HFFc6 (cell line): ENCODE results near the gene TIGD6. TPM values are rescaled to one million over a fixed set of nuclear protein-coding genes. Genes with fewer than 3 reads are reported as not detected.

Source experiments
- DNase-seq: peaks from one replicate; pipeline ENCODE4 v3.0.0-alpha.2; 2018
- H3K27ac Mint-ChIP-seq: 2 replicates; pipeline ENCODE4 v1.8.0; 2020; ENCODE audit warnings: mild to moderate bottlenecking, mixed read lengths
- H3K27me3 Mint-ChIP-seq: 2 replicates; pipeline ENCODE4 v1.8.0; 2021; ENCODE audit warnings: mild to moderate bottlenecking, moderate library complexity, mixed read lengths; ENCODE audit not compliant: insufficient read depth
- H3K36me3 Mint-ChIP-seq: 2 replicates; pipeline ENCODE4 v1.8.0; 2021; ENCODE audit warnings: low read depth, mixed read lengths
- H3K4me1 Mint-ChIP-seq: 2 replicates; pipeline ENCODE4 v1.8.0; 2020; ENCODE audit warnings: low read depth, mixed read lengths
- H3K4me3 Mint-ChIP-seq: 2 replicates; pipeline ENCODE4 v1.8.0; 2020; ENCODE audit warnings: mild to moderate bottlenecking, moderate library complexity, mixed read lengths
- H3K9me3 Mint-ChIP-seq: 2 replicates; pipeline ENCODE4 v1.8.0; 2020; ENCODE audit warnings: mild to moderate bottlenecking, mixed read lengths
- CTCF ChIP-seq: fragments of 200-600 bp; sonication (generic); IDR thresholded peaks from 2 replicates; pipeline ENCODE4 v1.5.0; 2021; ENCODE audit warnings: antibody characterized with exemption, mild to moderate bottlenecking
- total RNA-seq, 6 experiments: library from RNA; stranded (reverse); fragmentation: NEBNext Ultra II Directional; extraction: Animal tissue kit (Norgen Biotek cat#: 25700); gene quantifications; 2 replicates in 1 of 6; 3 replicates in 5 of 6; pipeline ENCODE4 v1.2.3, GENCODE V29; 2021

The TIGD6 gene
- total RNA-seq, 6 experiments from 2014 or later, result 6.6 to 7.5 (median 7.2) TPM

DNA sequence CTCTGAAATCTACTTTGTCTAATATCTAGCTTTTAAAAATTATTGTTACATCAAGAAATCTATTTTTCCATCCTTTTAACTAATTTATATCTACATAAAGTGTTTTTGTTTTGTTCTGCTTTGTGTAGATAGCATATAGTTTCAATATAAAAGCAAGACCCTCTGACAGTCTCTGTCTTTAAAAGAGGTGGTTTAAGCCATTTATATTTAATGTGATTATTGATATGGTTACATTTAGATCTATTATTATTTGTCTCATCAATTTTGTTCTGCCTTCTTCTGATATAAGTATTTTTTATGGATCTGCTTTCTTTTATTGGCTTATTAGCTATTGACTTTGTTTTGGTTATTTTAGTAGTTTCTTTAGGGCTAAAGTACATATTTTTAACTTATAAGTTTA is 16.1 kb upstream of the TIGD6 start:
- peak overlapping the region; percentile 27; the same call in 1 of the 2 replicates for H3K4me3 Mint-ChIP-seq
- peaks cover 21% of the 10 kb centered on the region for H3K9me3 Mint-ChIP-seq
- peak overlapping the region; percentile 67; the same call in 1 of the 2 replicates for H3K27ac Mint-ChIP-seq
- H3K27me3 Mint-ChIP-seq, result no peaks in the 10 kb centered on the region
- no peak for DNase-seq
- H3K36me3 Mint-ChIP-seq, result peaks cover 86% of the 10 kb centered on the region
- no peak for TF ChIP-seq CTCF
- H3K4me1 Mint-ChIP-seq, result peaks cover 59% of the 10 kb centered on the region

DNA sequence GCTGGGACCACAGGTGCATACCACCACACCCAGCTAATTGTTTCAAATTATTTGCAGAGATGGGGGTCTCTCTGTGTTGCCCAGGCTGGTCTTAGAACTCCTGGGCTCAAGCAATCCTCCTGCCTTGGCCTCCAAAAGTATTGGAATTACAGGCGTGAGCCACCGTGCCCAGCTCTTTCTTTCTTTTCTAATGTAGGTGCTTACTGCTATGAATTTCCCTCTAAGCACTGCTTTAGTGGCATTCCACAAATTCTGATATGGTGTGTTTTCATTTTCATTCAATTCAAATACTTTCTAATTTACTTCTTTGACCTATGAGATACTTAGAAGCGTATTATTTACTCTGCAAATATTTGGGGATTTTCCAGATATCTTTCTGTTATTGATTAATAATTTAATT is 15.0 kb upstream of the TIGD6 start:
- TF ChIP-seq CTCF, result no peak
- no peak for DNase-seq

DNA sequence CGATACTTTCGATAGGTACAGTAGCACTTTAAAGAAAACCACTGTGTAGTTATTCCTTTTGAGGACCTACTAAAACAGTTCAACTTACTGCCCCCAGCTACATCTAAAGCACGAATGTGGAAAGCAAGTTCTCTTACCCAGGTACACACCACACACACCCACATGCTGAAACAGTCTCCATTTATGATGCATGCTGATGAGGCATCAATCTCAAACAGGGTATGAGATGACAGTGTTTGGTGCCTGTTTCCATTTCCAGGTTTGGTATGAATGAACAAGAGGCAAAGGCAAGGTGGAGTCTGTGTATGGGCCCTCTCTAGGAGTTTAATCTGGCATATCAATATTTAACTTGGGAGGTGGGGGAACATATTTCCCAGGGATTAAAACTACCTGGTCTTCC is 14.0 kb upstream of the TIGD6 start:
- Mint-ChIP-seq H3K27ac (no peak overlapping the region), H3K27me3 (no peaks in the 10 kb centered on the region), H3K4me3 (no peak overlapping the region), H3K4me1 (peaks cover 52% of the 10 kb centered on the region), H3K9me3 (peaks cover 21% of the 10 kb centered on the region), H3K36me3 (peaks cover 82% of the 10 kb centered on the region)
- DNase-seq, result no peak
- no peak for TF ChIP-seq CTCF

More for the DNA sequence above, 15.0 kb upstream of the TIGD6 start:
- Mint-ChIP-seq H3K4me1 (peaks cover 52% of the 10 kb centered on the region), H3K27ac (no peak overlapping the region), H3K36me3 (peaks cover 86% of the 10 kb centered on the region), H3K27me3 (no peaks in the 10 kb centered on the region), H3K9me3 (peaks cover 21% of the 10 kb centered on the region), H3K4me3 (no peak overlapping the region)

DNA sequence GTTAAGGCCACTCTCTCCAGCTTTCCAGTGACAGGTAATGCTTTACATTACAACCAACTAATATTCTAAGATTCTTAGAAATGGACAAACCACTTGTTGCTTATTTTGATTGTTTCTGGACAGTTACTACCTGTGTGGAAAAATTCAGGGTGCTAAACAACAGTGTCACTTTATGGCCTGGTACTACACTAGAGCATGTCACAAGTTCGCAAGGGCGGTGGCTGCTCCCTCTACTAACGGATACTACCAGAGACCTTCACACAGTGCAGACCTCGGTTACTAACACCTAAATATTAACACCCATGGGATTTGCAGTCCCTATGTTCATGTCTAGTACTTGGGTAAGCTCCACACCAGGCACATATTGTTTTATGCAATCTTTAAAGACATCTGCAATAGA is 13.5 kb upstream of the TIGD6 start:
- peaks cover 52% of the 10 kb centered on the region for H3K4me1 Mint-ChIP-seq
- H3K36me3 Mint-ChIP-seq, result peaks cover 78% of the 10 kb centered on the region
- no peak overlapping the region for H3K27ac Mint-ChIP-seq
- H3K27me3 Mint-ChIP-seq, result no peaks in the 10 kb centered on the region
- H3K4me3 Mint-ChIP-seq, result no peak overlapping the region
- peaks cover 21% of the 10 kb centered on the region for H3K9me3 Mint-ChIP-seq
- no peak for TF ChIP-seq CTCF
- no peak for DNase-seq

GRCh38 chr5:150009671-150010387 is 9.4 kb upstream of the TIGD6 start:
- peak overlapping the region; percentile 88 for H3K27ac Mint-ChIP-seq

More at GRCh38 chr5:150009671-150010387, 9.4 kb upstream of the TIGD6 start:
- DNase-seq, result no peak
- H3K9me3 Mint-ChIP-seq, result peaks cover 7% of the 10 kb centered on the region; the same call in 1 of the 2 replicates
- TF ChIP-seq CTCF, result no peak
- peaks cover 35% of the 10 kb centered on the region for H3K4me1 Mint-ChIP-seq
- no peaks in the 10 kb centered on the region for H3K27me3 Mint-ChIP-seq
- peaks cover 53% of the 10 kb centered on the region for H3K36me3 Mint-ChIP-seq
- peak overlapping the region; percentile 61 for H3K4me3 Mint-ChIP-seq
